ENCODE measurements around the gene KIAA0319L. TPM values are rescaled to one million over a fixed set of nuclear protein-coding genes. Genes with fewer than 3 reads are reported as not detected.

The KIAA0319L gene
- total RNA-seq, 1 experiment from 2014 or later: 46.4 TPM

DNA sequence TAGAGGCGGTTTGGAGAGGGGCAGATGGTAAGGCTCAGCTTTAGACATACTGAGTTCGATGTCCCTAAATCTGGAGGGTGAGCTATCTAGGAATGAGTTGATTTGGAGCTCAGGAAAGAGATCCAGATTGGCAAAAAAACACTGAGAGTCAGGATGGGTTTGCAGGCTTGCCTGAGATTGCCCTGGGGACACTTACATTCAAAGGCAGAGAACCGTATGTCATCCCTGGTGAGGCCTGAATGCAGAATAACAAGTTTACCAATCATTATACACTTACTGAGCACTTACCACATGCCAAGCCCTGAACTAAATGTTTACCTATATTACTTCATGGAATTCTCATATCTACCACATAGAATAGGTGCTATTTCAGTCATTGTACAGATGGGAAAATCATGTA lies 43.4 kb upstream of the KIAA0319L start:
- no peak overlapping the region for H3K4me3 Mint-ChIP-seq
- Histone ChIP-seq H3T11ph (ENCODE audit: low read length) (no peak overlapping the region), H3K18ac (ENCODE audit: insufficient read length, low read depth, low read length) (no peak overlapping the region), H2BK120ac (ENCODE audit: low read depth, low read length, poor library complexity, severe bottlenecking) (no peak overlapping the region), H2BK5ac (ENCODE audit: insufficient read length, low read length) (no peak overlapping the region), H2AFZ (ENCODE audit: low read length) (no peak overlapping the region), H3K14ac (ENCODE audit: insufficient read depth, low read length) (no peak overlapping the region), H3K79me1 (ENCODE audit: insufficient read depth, low read depth, low read length, poor library complexity, severe bottlenecking) (no peaks in the 10 kb centered on the region), H2BK15ac (ENCODE audit: low read depth, low read length) (no peak overlapping the region), H4K20me1 (ENCODE audit: control insufficient read depth, insufficient read depth, insufficient read length) (no peaks in the 10 kb centered on the region), H4K91ac (ENCODE audit: insufficient read length, low read depth, low read length) (no peak overlapping the region), H3K4ac (ENCODE audit: low read depth, low read length) (no peak overlapping the region), H3K4me1 (ENCODE audit: insufficient read depth, low read length) (no peaks in the 10 kb centered on the region), H3K27me3 (ENCODE audit: insufficient read depth, low read length) (no peaks in the 10 kb centered on the region), H3K56ac (ENCODE audit: insufficient read length, low read depth, low read length) (no peak overlapping the region), H3K79me2 (ENCODE audit: insufficient read depth, low read length) (no peaks in the 10 kb centered on the region), H3K23ac (ENCODE audit: insufficient read length, low read depth, low read length) (no peak overlapping the region), H2BK20ac (ENCODE audit: low read depth, low read length, poor library complexity, severe bottlenecking) (no peak overlapping the region), H4K5ac (ENCODE audit: insufficient read length, low read depth, low read length) (no peak overlapping the region), H3K27ac (ENCODE audit: insufficient read length, low read depth, low read length) (no peak overlapping the region), H4K8ac (replicated peaks; ENCODE audit: insufficient read length, low read depth, low read length) (no peak overlapping the region), H2AK5ac (ENCODE audit: insufficient read length, low read length) (no peak overlapping the region), H3K9ac (ENCODE audit: extremely low read depth, insufficient read length, low read length) (no peak overlapping the region), H3K9me3 (ENCODE audit: control insufficient read depth, low read depth, low read length) (no peaks in the 10 kb centered on the region), H3K23me2 (ENCODE audit: insufficient read length, low read depth, low read length, poor library complexity, severe bottlenecking) (no peaks in the 10 kb centered on the region), H3K4me2 (ENCODE audit: insufficient read depth, insufficient read length, low read length) (no peak overlapping the region), H2BK12ac (ENCODE audit: insufficient read length, low read depth, low read length) (no peak overlapping the region)
- DNase-seq: no peak
- WGBS (ENCODE audit: extremely low coverage, insufficient read length, low lambda C conversion rate): no CpG with 5 or more reads among the region's 3 CpGs
- no peak overlapping the region for H3K27ac Mint-ChIP-seq
- peaks cover 0 to 2% of the 10 kb centered on the region in 2 experiments; a peak in 1 of 4 replicates for H3K4me1 Mint-ChIP-seq
- no peaks in the 10 kb centered on the region for H3K27me3 Mint-ChIP-seq (ENCODE audit: low read depth)
- TF ChIP-seq, protein P1, sequence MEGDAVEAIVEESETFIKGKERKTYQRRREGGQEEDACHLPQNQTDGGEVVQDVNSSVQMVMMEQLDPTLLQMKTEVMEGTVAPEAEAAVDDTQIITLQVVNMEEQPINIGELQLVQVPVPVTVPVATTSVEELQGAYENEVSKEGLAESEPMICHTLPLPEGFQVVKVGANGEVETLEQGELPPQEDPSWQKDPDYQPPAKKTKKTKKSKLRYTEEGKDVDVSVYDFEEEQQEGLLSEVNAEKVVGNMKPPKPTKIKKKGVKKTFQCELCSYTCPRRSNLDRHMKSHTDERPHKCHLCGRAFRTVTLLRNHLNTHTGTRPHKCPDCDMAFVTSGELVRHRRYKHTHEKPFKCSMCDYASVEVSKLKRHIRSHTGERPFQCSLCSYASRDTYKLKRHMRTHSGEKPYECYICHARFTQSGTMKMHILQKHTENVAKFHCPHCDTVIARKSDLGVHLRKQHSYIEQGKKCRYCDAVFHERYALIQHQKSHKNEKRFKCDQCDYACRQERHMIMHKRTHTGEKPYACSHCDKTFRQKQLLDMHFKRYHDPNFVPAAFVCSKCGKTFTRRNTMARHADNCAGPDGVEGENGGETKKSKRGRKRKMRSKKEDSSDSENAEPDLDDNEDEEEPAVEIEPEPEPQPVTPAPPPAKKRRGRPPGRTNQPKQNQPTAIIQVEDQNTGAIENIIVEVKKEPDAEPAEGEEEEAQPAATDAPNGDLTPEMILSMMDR (conservative IDR thresholded peaks at IDR 0.05): no peak
- peaks cover 18 to 46% (median 33%) of the 10 kb centered on the region in 3 experiments for H3K36me3 Mint-ChIP-seq (ENCODE audit: insufficient read depth in 1 of 3, low read depth in 3 of 3)
- H3K9me3 Mint-ChIP-seq: no peaks in the 10 kb centered on the region

Data from H9 (cell line).